ENCODE measurements around the gene UST.

Gene UST

DNA sequence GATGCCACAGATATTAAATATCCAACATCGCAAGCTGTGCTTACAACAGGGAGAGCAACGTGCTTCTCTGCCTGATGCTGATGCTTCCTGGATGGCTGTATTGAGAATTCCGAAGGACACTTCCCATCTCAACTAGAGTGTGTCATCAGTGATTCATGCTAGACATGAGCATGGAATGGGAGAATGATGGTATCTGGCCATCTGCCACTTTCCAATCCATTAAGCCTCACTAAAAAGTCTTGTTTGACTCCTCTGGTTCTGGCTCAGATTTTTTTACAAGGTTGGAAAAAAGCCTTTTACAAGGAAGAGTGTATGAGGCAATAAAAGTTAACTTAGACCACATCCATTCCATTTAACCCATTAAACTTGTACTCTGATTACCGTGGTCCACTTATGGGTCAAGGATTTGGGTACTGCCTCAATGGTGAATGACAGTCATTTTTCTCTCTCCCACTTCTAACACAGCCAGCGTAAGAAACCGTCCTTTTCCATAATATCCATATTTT lies 265.3 kb downstream of the UST start:
- in situ Hi-C loops (cut with MboI; ENCODE audit: low pct_unique_long_range_greater_than_20kb, low sequenced_read_pairs, unreplicated experiment), result no loop called here
- DNase-seq (ENCODE audit: low spot score), result no peak

DNA sequence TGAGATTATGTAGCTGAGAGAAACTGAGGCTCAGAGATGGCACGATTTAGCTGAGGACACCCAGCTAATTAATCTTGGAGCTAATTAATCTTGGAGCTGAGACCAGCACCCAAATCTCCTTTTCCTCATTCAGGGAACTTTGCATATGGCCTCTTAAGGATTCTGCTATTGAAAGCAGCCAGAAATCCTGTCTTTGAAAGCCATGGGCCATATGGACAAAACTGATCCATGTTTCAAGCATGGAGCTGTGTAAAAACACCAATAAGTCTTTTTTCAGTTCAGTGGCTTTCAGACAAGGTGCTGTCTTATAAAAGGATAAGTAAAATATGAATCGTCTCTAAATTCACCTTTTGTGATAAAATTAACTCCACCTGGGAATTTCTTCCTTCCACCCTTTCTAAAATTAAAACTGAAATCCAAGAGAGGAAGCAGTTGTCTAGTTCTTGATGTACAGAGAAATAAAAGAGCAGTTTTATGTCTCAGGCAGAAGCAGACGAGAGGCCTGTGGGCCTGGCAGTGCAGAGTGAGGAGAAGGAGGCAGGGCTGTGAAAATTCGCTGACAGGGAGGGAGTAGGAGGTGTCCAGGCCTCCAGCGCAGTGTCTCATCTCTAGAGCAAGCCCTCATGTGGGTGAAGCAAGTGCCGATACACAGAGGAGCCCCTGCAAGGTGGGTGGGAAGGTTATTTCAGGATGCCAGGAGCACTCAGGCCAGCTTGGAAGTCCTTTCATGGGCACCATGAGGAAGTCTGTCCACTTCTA lies 266.9 kb downstream of the UST start:
- TF ChIP-seq CTCF (IDR thresholded peaks at IDR 0.05; ENCODE audit: extremely low read depth, insufficient read depth, missing control alignments), result no peak
- in situ Hi-C loops (cut with MboI; ENCODE audit: low pct_unique_long_range_greater_than_20kb, low sequenced_read_pairs, unreplicated experiment), result no loop called here
- no peak for DNase-seq (ENCODE audit: low spot score)

More for the DNA sequence above, 265.3 kb downstream of the UST start:
- TF ChIP-seq CTCF (IDR thresholded peaks at IDR 0.05; ENCODE audit: extremely low read depth, insufficient read depth, missing control alignments), result no peak

GRCh38 chr6:149014631-149015534 lies 268.1 kb downstream of the UST start:
- no peak for DNase-seq (ENCODE audit: low spot score)
- TF ChIP-seq CTCF (IDR thresholded peaks at IDR 0.05; ENCODE audit: extremely low read depth, insufficient read depth, missing control alignments), result no peak
- in situ Hi-C loops (cut with MboI; ENCODE audit: low pct_unique_long_range_greater_than_20kb, low sequenced_read_pairs, unreplicated experiment), result no loop called here

GRCh38 chr6:149015535-149016525 lies 269.0 kb downstream of the UST start:
- no peak for DNase-seq (ENCODE audit: low spot score)
- in situ Hi-C loops (cut with MboI; ENCODE audit: low pct_unique_long_range_greater_than_20kb, low sequenced_read_pairs, unreplicated experiment), result no loop called here
- TF ChIP-seq CTCF (IDR thresholded peaks at IDR 0.05; ENCODE audit: extremely low read depth, insufficient read depth, missing control alignments), result no peak

DNA sequence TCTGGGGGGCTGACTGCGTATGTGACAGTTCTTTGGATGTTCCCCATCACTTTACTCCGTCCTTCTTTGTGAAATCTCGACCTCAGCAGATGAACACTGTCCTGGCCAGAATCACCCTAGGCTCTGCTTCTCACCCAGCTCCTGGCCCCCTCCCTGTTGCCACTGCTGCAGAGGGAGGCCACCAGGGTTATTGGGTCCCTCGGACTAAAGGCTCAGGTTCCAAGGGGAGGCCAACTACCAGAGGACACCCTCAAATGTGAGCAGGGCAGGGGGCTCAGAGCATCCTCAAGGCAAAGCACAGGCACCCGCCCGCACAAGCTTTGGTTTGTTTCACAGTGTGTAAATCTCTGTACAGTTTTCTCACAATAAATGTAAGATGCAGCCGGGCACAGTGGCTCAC lies 269.9 kb downstream of the UST start:
- in situ Hi-C loops (cut with MboI; ENCODE audit: low pct_unique_long_range_greater_than_20kb, low sequenced_read_pairs, unreplicated experiment), result no loop called here
- no peak for TF ChIP-seq CTCF (IDR thresholded peaks at IDR 0.05; ENCODE audit: extremely low read depth, insufficient read depth, missing control alignments)
- DNase-seq (ENCODE audit: low spot score), result no peak

DNA sequence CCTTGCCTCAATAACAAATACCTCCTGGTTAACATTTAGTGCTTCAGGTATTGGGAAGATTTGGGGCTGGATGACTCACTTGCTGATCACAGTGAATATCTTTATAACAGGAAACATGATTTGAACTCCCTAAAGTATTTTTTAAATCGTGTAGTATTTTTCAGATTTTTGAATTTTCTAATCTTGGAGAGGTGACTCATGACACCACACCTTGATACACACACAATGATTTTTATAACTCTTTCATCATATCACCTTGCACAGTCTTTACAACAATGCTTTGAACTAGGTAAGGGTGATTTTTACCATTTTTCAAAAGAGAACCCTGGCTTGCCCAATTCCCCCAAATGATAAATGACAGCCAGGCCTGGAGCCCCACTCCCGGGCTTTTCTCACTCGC lies 273.5 kb downstream of the UST start:
- DNase-seq (ENCODE audit: low spot score), result no peak
- no peak for TF ChIP-seq CTCF (IDR thresholded peaks at IDR 0.05; ENCODE audit: extremely low read depth, insufficient read depth, missing control alignments)
- in situ Hi-C loops (cut with MboI; ENCODE audit: low pct_unique_long_range_greater_than_20kb, low sequenced_read_pairs, unreplicated experiment), result no loop called here
